IMR-90 (cell line): ENCODE results near the gene CENPM. TPM values are rescaled to one million over a fixed set of nuclear protein-coding genes. Genes with fewer than 3 reads are reported as not detected.

Experiments
- ATAC-seq: fragments of 200-7000 bp; cut with Tn5 transposase; 2 replicates; pipeline ENCODE4 v1.9.1; 2020; ENCODE audit warnings: low read depth, mild to moderate bottlenecking, moderate library complexity
- BruUV-seq: library from RNA; stranded (reverse); fragments of 400-500 nt; replicated peaks from 2 replicates; lab custom pipeline; 2021; lab: Mats Ljungman, UMichigan
- CTCF ChIA-PET: fragments of 300-600 bp; formaldehyde crosslinking; extraction: SDS; loops from one replicate; lab custom pipeline; 2021; ENCODE audit warnings: antibody characterized with exemption; lab: Yijun Ruan, JAX
- POLR2A ChIA-PET: fragments of 300-600 bp; sonication (Branson Sonifier 250); formaldehyde crosslinking; loops from one replicate; lab custom pipeline; 2022; ENCODE audit warnings: antibody characterized with exemption; ENCODE audit not compliant: unreplicated experiment; lab: Charles Lee
- DNase-seq: peaks from one replicate; pipeline ENCODE4 v3.0.0; 2013
- H2AFZ ChIP-seq: replicated peaks from 2 replicates; pipeline ENCODE3; 2013; ENCODE audit warnings: low read length, mild to moderate bottlenecking; ENCODE audit not compliant: poor library complexity
- H2AK5ac ChIP-seq: 2 replicates; pipeline ENCODE4 v1.6.1; 2013; ENCODE audit warnings: low read depth, low read length, inconsistent platforms
- H2AK9ac ChIP-seq: replicated peaks from 2 replicates; pipeline ENCODE3; 2013; ENCODE audit warnings: mild to moderate bottlenecking, low read depth, low read length, moderate library complexity; ENCODE audit not compliant: poor library complexity
- H2BK120ac ChIP-seq: 2 replicates; pipeline ENCODE4 v1.6.1; 2013; ENCODE audit warnings: low read depth, low read length, inconsistent platforms
- H2BK15ac ChIP-seq: 3 replicates; pipeline ENCODE4 v1.6.1; 2013; ENCODE audit warnings: low read depth, low read length, inconsistent platforms
- H2BK20ac ChIP-seq: 2 replicates; pipeline ENCODE4 v1.6.1; 2013; ENCODE audit warnings: low read depth, mild to moderate bottlenecking, inconsistent platforms, low read length, moderate library complexity
- H2BK5ac ChIP-seq: 2 replicates; pipeline ENCODE4 v1.6.1; 2013; ENCODE audit warnings: mild to moderate bottlenecking, low read depth, low read length, inconsistent platforms; ENCODE audit not compliant: poor library complexity, severe bottlenecking
- H3K14ac ChIP-seq: replicated peaks from 2 replicates; pipeline ENCODE4 v1.6.1; 2013; ENCODE audit warnings: low read depth, low read length, inconsistent platforms
- H3K18ac ChIP-seq: 2 replicates; pipeline ENCODE4 v1.6.1; 2013; ENCODE audit warnings: low read depth, low read length, control low read depth
- H3K23ac ChIP-seq: 2 replicates; pipeline ENCODE4 v1.6.1; 2013; ENCODE audit warnings: low read depth, low read length, inconsistent platforms
- H3K27ac ChIP-seq: 2 replicates; pipeline ENCODE4 v1.5.1; 2013; ENCODE audit warnings: mild to moderate bottlenecking, control low read depth, low read length; ENCODE audit not compliant: insufficient read depth
- H3K27me3 ChIP-seq: 2 replicates; pipeline ENCODE4 v1.6.1; 2013; ENCODE audit warnings: low read length; ENCODE audit not compliant: control insufficient read depth, insufficient read depth
- H3K36me3 ChIP-seq: 2 replicates; pipeline ENCODE4 v1.6.1; 2013; ENCODE audit warnings: low read length, mixed read lengths; ENCODE audit not compliant: control insufficient read depth, insufficient read depth
- H3K4ac ChIP-seq: 2 replicates; pipeline ENCODE4 v1.6.1; 2013; ENCODE audit warnings: low read depth, low read length, inconsistent platforms
- H3K4me1 ChIP-seq: 2 replicates; pipeline ENCODE4 v1.6.1; 2013; ENCODE audit warnings: low read length, mixed read lengths; ENCODE audit not compliant: control insufficient read depth, insufficient read depth
- H3K4me2 ChIP-seq: 2 replicates; pipeline ENCODE4 v1.6.1; 2013; ENCODE audit warnings: low read depth, mild to moderate bottlenecking, control low read depth, low read length, moderate library complexity
- H3K4me3 ChIP-seq: 2 replicates; pipeline ENCODE4 v1.5.1; 2013; ENCODE audit warnings: low read depth, mild to moderate bottlenecking, control low read depth, low read length, moderate library complexity; ENCODE audit not compliant: insufficient read depth
- H3K56ac ChIP-seq: 2 replicates; pipeline ENCODE4 v1.6.1; 2013; ENCODE audit warnings: low read length, inconsistent platforms; ENCODE audit not compliant: insufficient read depth; ENCODE audit errors: extremely low read depth
- H3K79me1 ChIP-seq, 2 experiments: 2 replicates each; pipeline ENCODE4 v1.6.1; 2013; ENCODE audit warnings: low read length in 2 of 2, inconsistent platforms in 1 of 2, low read depth in 1 of 2
- H3K9ac ChIP-seq: 2 replicates; pipeline ENCODE4 v1.6.1; 2013; ENCODE audit warnings: low read depth, low read length, control low read depth
- H3K9me1 ChIP-seq: 2 replicates; pipeline ENCODE4 v1.6.1; 2013; ENCODE audit warnings: low read length, inconsistent platforms; ENCODE audit not compliant: insufficient read depth
- H3K9me3 ChIP-seq: 2 replicates; pipeline ENCODE4 v1.6.1; 2013; ENCODE audit warnings: low read length; ENCODE audit not compliant: control insufficient read depth, insufficient read depth
- H4K20me1 ChIP-seq: 2 replicates; pipeline ENCODE4 v1.6.1; 2013; ENCODE audit warnings: low read length, inconsistent platforms; ENCODE audit not compliant: insufficient read depth
- H4K5ac ChIP-seq: 2 replicates; pipeline ENCODE4 v1.6.1; 2013; ENCODE audit warnings: mild to moderate bottlenecking, low read depth, low read length, control low read depth
- H4K8ac ChIP-seq, 2 experiments: 2 replicates each; pipeline ENCODE4 v1.6.1; 2013; ENCODE audit warnings: low read depth in 2 of 2, low read length in 2 of 2, control low read depth in 1 of 2, inconsistent platforms in 1 of 2
- H4K91ac ChIP-seq: 2 replicates; pipeline ENCODE4 v1.6.1; 2013; ENCODE audit warnings: low read depth, low read length, inconsistent platforms; ENCODE audit not compliant: insufficient read depth
- BHLHE40 ChIP-seq: fragments of 150-350 bp; IDR thresholded peaks from 2 replicates; pipeline ENCODE4 v1.6.1; 2016; ENCODE audit warnings: mild to moderate bottlenecking, low read depth, low read length
- CEBPB ChIP-seq: IDR thresholded peaks from 2 replicates; pipeline ENCODE4 v1.6.1; 2012; ENCODE audit warnings: low read depth, low read length, improper control_type of control experiment
- CHD1 ChIP-seq: IDR thresholded peaks from 2 replicates; pipeline ENCODE4 v1.6.1; 2012; ENCODE audit warnings: low read depth, low read length, improper control_type of control experiment
- CTCF ChIP-seq: conservative IDR thresholded peaks from 2 replicates; pipeline ENCODE4 v1.5.1; 2012; ENCODE audit warnings: mild to moderate bottlenecking, low read depth, low read length, improper control_type of control experiment
- ELK1 ChIP-seq: fragments of 150-350 bp; IDR thresholded peaks from 2 replicates; pipeline ENCODE4 v1.6.1; 2016; ENCODE audit warnings: low read depth, mild to moderate bottlenecking, low read length, moderate library complexity, borderline replicate concordance
- FOS ChIP-seq: fragments of 150-350 bp; IDR thresholded peaks from 2 replicates; pipeline ENCODE4 v1.6.1; 2016; ENCODE audit warnings: low read depth, low read length
- MAFK ChIP-seq: IDR thresholded peaks from 2 replicates; pipeline ENCODE4 v1.6.1; 2012; ENCODE audit warnings: low read depth, low read length, improper control_type of control experiment
- MAZ ChIP-seq: IDR thresholded peaks from 2 replicates; pipeline ENCODE4 v1.6.1; 2012; ENCODE audit warnings: low read depth, mild to moderate bottlenecking, low read length, improper control_type of control experiment, moderate library complexity, borderline replicate concordance
- MXI1 ChIP-seq: IDR thresholded peaks from 2 replicates; pipeline ENCODE4 v1.6.1; 2012; ENCODE audit warnings: low read depth, mild to moderate bottlenecking, low read length, moderate library complexity, borderline replicate concordance
- NFE2L2 ChIP-seq: fragments of 150-350 bp; IDR thresholded peaks from 2 replicates; pipeline ENCODE4 v1.6.1; 2016; ENCODE audit warnings: low read depth, mild to moderate bottlenecking, low read length
- POLR2A ChIP-seq: IDR thresholded peaks from 2 replicates; pipeline ENCODE4 v1.6.1; 2012; ENCODE audit warnings: mild to moderate bottlenecking, low read depth, low read length
- RAD21 ChIP-seq: IDR thresholded peaks from 2 replicates; pipeline ENCODE4 v1.6.1; 2012; ENCODE audit warnings: low read length, improper control_type of control experiment
- RCOR1 ChIP-seq: IDR thresholded peaks from 2 replicates; pipeline ENCODE4 v1.6.1; 2012; ENCODE audit warnings: mild to moderate bottlenecking, low read length, improper control_type of control experiment; ENCODE audit not compliant: insufficient replicate concordance
- RFX5 ChIP-seq: IDR thresholded peaks from 2 replicates; pipeline ENCODE4 v1.8.0; 2012; ENCODE audit warnings: low read depth, mild to moderate bottlenecking, low read length, moderate library complexity
- SMC3 ChIP-seq: fragments of 150-350 bp; IDR thresholded peaks from 2 replicates; pipeline ENCODE4 v1.6.1; 2016; ENCODE audit warnings: low read depth, mild to moderate bottlenecking, antibody characterized with exemption, low read length, moderate library complexity
- USF2 ChIP-seq: fragments of 150-350 bp; IDR thresholded peaks from 2 replicates; pipeline ENCODE4 v1.6.1; 2017; ENCODE audit warnings: mild to moderate bottlenecking, antibody characterized with exemption, low read length, low read depth
- WGBS, 2 experiments: methylation state at CpG; one replicate each; pipeline versions ENCODE4 v1.1.5 to v1.1.7; 2013; ENCODE audit warnings: missing lambda C conversion rate in 2 of 2; ENCODE audit not compliant: insufficient read length in 1 of 2; ENCODE audit errors: extremely low coverage in 2 of 2; 5-methylcytosine and 5-hydroxymethylcytosine counted together
- dilution Hi-C: fragments of 300-500 bp; cut with HindIII; formaldehyde crosslinking; loops from one replicate; pipeline ENCODE4 v1.14.3; 2018; ENCODE audit warnings: low sequenced_read_pairs; ENCODE audit not compliant: unreplicated experiment
- in situ Hi-C: fragments of 300-500 bp; cut with MboI; formaldehyde crosslinking; loops from 3 replicates; pipeline ENCODE4 v1.14.3; 2019; ENCODE audit warnings: low sequenced_read_pairs, inconsistent platforms, mixed read lengths
- intact Hi-C: fragments of 100-400 bp; cut with micrococcal nuclease; formaldehyde crosslinking; loops from 2 replicates; pipeline ENCODE4 v1.10.0; 2022
- polyA plus RNA-seq, 3 experiments: library from polyadenylated mRNA; depleted of rRNA; stranded (reverse); fragments of >200 nt; gene quantifications; 2 replicates each; pipeline ENCODE4 v1.2.3, GENCODE V29; 2012; ENCODE audit warnings: low replicate concordance in 1 of 3
- total RNA-seq: library from RNA; depleted of rRNA; stranded (reverse); fragments of >200 nt; gene quantifications from 2 replicates; pipeline ENCODE4 v1.2.3, GENCODE V29; 2012

Gene CENPM
- total and polyA plus RNA-seq, 2 of the 4 experiments (the other 2 are of a cell fraction): 18.1 to 20.1 TPM

- Histone ChIP-seq H3K36me3 (no peaks in the 10 kb centered on the region), H2BK5ac (no peak overlapping the region), H2AK5ac (no peak overlapping the region), H2BK15ac (no peak overlapping the region), H3K4ac (no peak overlapping the region), H4K91ac (no peak overlapping the region), H4K8ac (no peak overlapping the region), H3K23ac (no peak overlapping the region), H3K18ac (no peak overlapping the region), H3K14ac (no peak overlapping the region), H3K27me3 (no peaks in the 10 kb centered on the region), H2AK9ac (peak overlapping the region; percentile 44), H4K20me1 (peaks cover 6% of the 10 kb centered on the region; the same call in 1 of the 2 replicates), H3K79me1 (peaks cover 5 to 28% of the 10 kb centered on the region in 2 experiments), H3K9me3 (no peaks in the 10 kb centered on the region), H3K9ac (no peak overlapping the region), H2BK120ac (no peak overlapping the region), H3K4me2 (no peak overlapping the region), H3K27ac (no peak overlapping the region), H3K9me1 (no peaks in the 10 kb centered on the region), H2AFZ (peak overlapping the region; percentile 59), H3K4me1 (peaks cover 14% of the 10 kb centered on the region), H3K4me3 (no peak overlapping the region), H4K5ac (no peak overlapping the region), H3K56ac (no peak overlapping the region), H2BK20ac (no peak overlapping the region)
- POLR2A ChIA-PET: interaction anchor here (0.7 kb wide), 1 partner anchor 221 kb away, joined by 3 read pairs; no protein-coding TSS in a partner anchor
- no TSS peak for BruUV-seq
- WGBS, 2 experiments: no CpG with 5 or more reads among the region's 9 CpGs
- DNase-seq (peak; percentile 39), ATAC-seq (no peak)
- in situ Hi-C loops: loop anchor here (5.0 kb wide), 1 partner anchor 246 kb away; the partner anchor contains the start of gene MEI1
- no peak for TF ChIP-seq POLR2A
- TF ChIP-seq MXI1: no peak
- TF ChIP-seq RFX5: no peak
- no peak for TF ChIP-seq ELK1
- no peak for TF ChIP-seq RCOR1
- no peak for TF ChIP-seq CTCF
- no peak for TF ChIP-seq NFE2L2
- TF ChIP-seq FOS: no peak
- no peak for TF ChIP-seq BHLHE40
- TF ChIP-seq MAFK: no peak
- no peak for TF ChIP-seq CEBPB
- TF ChIP-seq CHD1: no peak
- no peak for TF ChIP-seq MAZ
- TF ChIP-seq RAD21: no peak
- no peak for TF ChIP-seq SMC3
- no peak for TF ChIP-seq USF2
- intact Hi-C loops: no loop called here
- CTCF ChIA-PET: interaction anchor here (1.5 to 2.0 kb wide), 2 partner anchors 197 to 247 kb away, joined by 5 to 9 read pairs; no protein-coding TSS in a partner anchor
- dilution Hi-C loops: no loop called here
Observed at GRCh38 chr22:41943661-41944209, 3.2 kb downstream of the CENPM start.
